ENCODE data around the gene WDR7. TPM values are rescaled to one million over a fixed set of nuclear protein-coding genes. Genes with fewer than 3 reads are reported as not detected.
A peak's percentile ranks its signal among the peaks of the same experiment; 100 is the strongest.

The WDR7 gene
- total and polyA plus RNA-seq, 9 of the 15 experiments (the other 6 are each of a cell fraction or from before 2014, with no cell fraction given): 1.4 to 9.4 (median 5.3) TPM

- intact Hi-C loops (cut with micrococcal nuclease): no loop called here
- in situ Hi-C loops (cut with MboI): no loop called here
- no peaks in the 10 kb centered on the region for H3K4me1 ChIP-seq (replicated peaks in 1 of 2; ENCODE audit: control insufficient read depth in 2 of 2, insufficient read depth in 2 of 2, low read length in 2 of 2)
- FAIRE-seq (no peak), ATAC-seq (no peak), DNase-seq (ENCODE audit: extremely low read depth in 1 of 4, low spot score in 3 of 4) (no peak)
- H3K4me3 ChIP-seq: no peak overlapping the region
- H2AFZ ChIP-seq (ENCODE audit: low read depth, low read length): no peak overlapping the region
- H3K36me3 ChIP-seq (ENCODE audit: control insufficient read depth, insufficient read depth, low read length): no peaks in the 10 kb centered on the region
- H3K9ac ChIP-seq (ENCODE audit: insufficient read depth in 1 of 2, low read depth in 2 of 2, low read length in 2 of 2): no peak overlapping the region
- no peaks in the 10 kb centered on the region for H4K20me1 ChIP-seq (replicated peaks; ENCODE audit: control insufficient read depth, insufficient read depth, low read length)
- no peaks in the 10 kb centered on the region for H3K9me3 ChIP-seq (replicated peaks; ENCODE audit: control insufficient read depth, insufficient read depth, low read depth, low read length)
- no peak overlapping the region for H3K27ac ChIP-seq (ENCODE audit: extremely low read depth, low read depth, low read length)
- TF ChIP-seq ATF3 (IDR thresholded peaks at IDR 0.05) (peak; percentile 57), ATF3 (CRISPR knock-in tag; conservative IDR thresholded peaks at IDR 0.05) (no peak), THAP7 (CRISPR knock-in tag; IDR thresholded peaks at IDR 0.05) (no peak), RNF2 (IDR thresholded peaks at IDR 0.05) (no peak)
- BruUV-seq (replicated peaks): no TSS peak
- 66% methylated on average over 7 of the region's 7 CpGs for WGBS (ENCODE audit: insufficient coverage, low coverage, missing lambda C conversion rate)
- H3K9me1 ChIP-seq (ENCODE audit: control insufficient read depth, insufficient read depth, low read length): no peaks in the 10 kb centered on the region
- no peaks in the 10 kb centered on the region for H3K27me3 ChIP-seq (ENCODE audit: control insufficient read depth in 2 of 2, insufficient read depth in 2 of 2, low read length in 2 of 2)
- no peaks in the 10 kb centered on the region for H3K79me2 ChIP-seq (ENCODE audit: control insufficient read depth, insufficient read depth, low read length)
- ChIA-PET CTCF (ENCODE audit: low intra/inter-chr PET ratio) (no interaction called here), POLR2A (no interaction called here)
- no peak overlapping the region for H3K4me2 ChIP-seq (ENCODE audit: insufficient read depth, low read length)
Observed at GRCh38 chr18:56815926-56816325, 164.8 kb downstream of the WDR7 start.

GRCh38 chr18:56823986-56824565, 172.9 kb downstream of the WDR7 start:
- CTCF ChIA-PET (ENCODE audit: low intra/inter-chr PET ratio): no interaction called here
- Histone ChIP-seq H3K27ac (ENCODE audit: extremely low read depth, low read depth, low read length) (no peak overlapping the region), H3K4me3 (no peak overlapping the region), H3K4me1 (replicated peaks in 1 of 2; ENCODE audit: control insufficient read depth in 2 of 2, insufficient read depth in 2 of 2, low read length in 2 of 2) (no peaks in the 10 kb centered on the region), H3K36me3 (ENCODE audit: control insufficient read depth, insufficient read depth, low read length) (no peaks in the 10 kb centered on the region), H3K27me3 (ENCODE audit: control insufficient read depth in 2 of 2, insufficient read depth in 2 of 2, low read length in 2 of 2) (no peaks in the 10 kb centered on the region), H4K20me1 (replicated peaks; ENCODE audit: control insufficient read depth, insufficient read depth, low read length) (no peaks in the 10 kb centered on the region), H3K9me3 (replicated peaks; ENCODE audit: control insufficient read depth, insufficient read depth, low read depth, low read length) (no peaks in the 10 kb centered on the region), H3K9me1 (ENCODE audit: control insufficient read depth, insufficient read depth, low read length) (no peaks in the 10 kb centered on the region), H3K9ac (ENCODE audit: insufficient read depth in 1 of 2, low read depth in 2 of 2, low read length in 2 of 2) (no peak overlapping the region), H3K79me2 (ENCODE audit: control insufficient read depth, insufficient read depth, low read length) (no peaks in the 10 kb centered on the region), H2AFZ (ENCODE audit: low read depth, low read length) (no peak overlapping the region), H3K4me2 (ENCODE audit: insufficient read depth, low read length) (no peak overlapping the region)
- no peak for FAIRE-seq
- in situ Hi-C loops (cut with MboI): no loop called here
- ATAC-seq: no peak
- intact Hi-C loops (cut with micrococcal nuclease): no loop called here
- 13% methylated on average over 1 of the region's 1 CpG for WGBS (ENCODE audit: insufficient coverage, low coverage, missing lambda C conversion rate)
- DNase-seq (ENCODE audit: extremely low read depth in 1 of 4, low spot score in 3 of 4): no peak
- POLR2A ChIA-PET: interaction anchor here (0.7 kb wide), 1 partner anchor 390 kb away, joined by 3 read pairs; no protein-coding TSS in a partner anchor
- no TSS peak for BruUV-seq (replicated peaks)
- no peak for TF ChIP-seq STAT5B (CRISPR knock-in tag; IDR thresholded peaks at IDR 0.05)
- no peak for TF ChIP-seq TCFL5 (CRISPR knock-in tag; conservative IDR thresholded peaks at IDR 0.05)
- TF ChIP-seq SP1 (CRISPR knock-in tag; IDR thresholded peaks at IDR 0.05): no peak
- TF ChIP-seq XRCC3 (IDR thresholded peaks at IDR 0.05): no peak
- TF ChIP-seq TFAM (CRISPR knock-in tag; conservative IDR thresholded peaks at IDR 0.05): no peak
- no peak for TF ChIP-seq BRCA1 (IDR thresholded peaks at IDR 0.05)
- no peak for TF ChIP-seq BRCA1 (CRISPR knock-in tag; IDR thresholded peaks at IDR 0.05)
- no peak for TF ChIP-seq SNAPC5 (CRISPR knock-in tag; IDR thresholded peaks at IDR 0.05)
- TF ChIP-seq KLF10 (CRISPR knock-in tag; IDR thresholded peaks at IDR 0.05): no peak

All from K562 (cell line).